Neural cell (in vitro differentiated cells): Measurements from ENCODE around the gene PPEF2.

Source experiments
- EP300 ChIP-seq: fragments of 450-650 bp; conservative IDR thresholded peaks from 2 replicates; pipeline ENCODE4 v1.6.1; 2014; ENCODE audit warnings: antibody characterized with exemption, mild to moderate bottlenecking, moderate library complexity; ENCODE audit not compliant: poor library complexity, severe bottlenecking
- EZH2 ChIP-seq: fragments of 200-600, 300-800 bp; shearing (Covaris generic), sonication (generic); IDR thresholded peaks from 2 replicates; pipeline ENCODE4 v1.6.1; 2014; ENCODE audit warnings: antibody characterized with exemption, low read length, borderline replicate concordance, mild to moderate bottlenecking; ENCODE audit not compliant: insufficient read depth, poor library complexity, severe bottlenecking
- MXI1 ChIP-seq: fragments of 450-650 bp; conservative IDR thresholded peaks from 2 replicates; pipeline ENCODE4 v1.6.1; 2014; ENCODE audit warnings: antibody characterized with exemption, mild to moderate bottlenecking; ENCODE audit not compliant: poor library complexity, severe bottlenecking
- RAD21 ChIP-seq: fragments of 450-650 bp; conservative IDR thresholded peaks from 2 replicates; pipeline ENCODE4 v1.6.1; 2014; ENCODE audit warnings: antibody characterized with exemption, mild to moderate bottlenecking, moderate library complexity

DNA sequence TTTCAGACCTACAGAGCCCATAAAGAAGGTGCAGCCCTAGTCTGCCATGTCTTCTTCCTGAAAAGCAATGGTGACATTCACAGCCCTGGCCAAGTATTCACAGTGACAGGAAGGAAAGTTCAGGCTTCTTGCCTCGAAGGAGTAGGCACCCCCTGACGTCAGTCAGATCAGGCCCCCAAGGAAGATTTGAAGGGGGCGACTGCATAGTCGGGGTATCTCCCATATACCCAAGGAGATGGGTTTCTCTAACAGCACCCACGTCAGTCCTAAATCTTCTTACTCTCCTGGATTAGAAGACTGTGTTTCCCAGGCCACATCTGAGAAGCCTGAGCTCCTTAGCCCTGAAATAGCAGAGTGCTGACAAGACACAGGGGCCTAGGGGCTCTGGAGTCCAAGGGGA is at the start of gene PPEF2:
- TF ChIP-seq EZH2 (no peak), RAD21 (no peak), MXI1 (no peak), EP300 (no peak)
